Nephron progenitor cell (in vitro differentiated cells): Measurements from ENCODE around the gene CNOT6.
"Not testable (repeated sequence)": the region's sequence is repeated elsewhere in the genome, so short reads cannot be mapped to it uniquely, and the experiment has no call there.

Experiments
- DNase-seq: peaks from one replicate; pipeline ENCODE4 v3.0.0; 2021
- H3K27ac Mint-ChIP-seq: 2 replicates; pipeline ENCODE4 v1.8.0; 2021; ENCODE audit warnings: mild to moderate bottlenecking, moderate library complexity, mixed read lengths
- H3K27me3 Mint-ChIP-seq: 2 replicates; pipeline ENCODE4 v1.8.0; 2021; ENCODE audit warnings: mild to moderate bottlenecking, low read depth, mixed read lengths; ENCODE audit not compliant: poor library complexity
- H3K36me3 Mint-ChIP-seq: 2 replicates; pipeline ENCODE4 v1.8.0; 2021; ENCODE audit warnings: low read depth, mixed read lengths
- H3K4me1 Mint-ChIP-seq: 2 replicates; pipeline ENCODE4 v1.8.0; 2021; ENCODE audit warnings: mixed read lengths
- H3K4me3 Mint-ChIP-seq: 2 replicates; pipeline ENCODE4 v1.8.0; 2021; ENCODE audit warnings: mild to moderate bottlenecking, moderate library complexity, mixed read lengths
- H3K9me3 Mint-ChIP-seq: 2 replicates; pipeline ENCODE4 v1.8.0; 2021; ENCODE audit warnings: mild to moderate bottlenecking, moderate library complexity, mixed read lengths
- TF ChIP-seq, protein P1 (sequence below): fragments of 200-600 bp; sonication (generic); IDR thresholded peaks from 2 replicates; pipeline ENCODE4 v1.5.0; 2021; ENCODE audit warnings: antibody characterized with exemption

Gene CNOT6

DNA sequence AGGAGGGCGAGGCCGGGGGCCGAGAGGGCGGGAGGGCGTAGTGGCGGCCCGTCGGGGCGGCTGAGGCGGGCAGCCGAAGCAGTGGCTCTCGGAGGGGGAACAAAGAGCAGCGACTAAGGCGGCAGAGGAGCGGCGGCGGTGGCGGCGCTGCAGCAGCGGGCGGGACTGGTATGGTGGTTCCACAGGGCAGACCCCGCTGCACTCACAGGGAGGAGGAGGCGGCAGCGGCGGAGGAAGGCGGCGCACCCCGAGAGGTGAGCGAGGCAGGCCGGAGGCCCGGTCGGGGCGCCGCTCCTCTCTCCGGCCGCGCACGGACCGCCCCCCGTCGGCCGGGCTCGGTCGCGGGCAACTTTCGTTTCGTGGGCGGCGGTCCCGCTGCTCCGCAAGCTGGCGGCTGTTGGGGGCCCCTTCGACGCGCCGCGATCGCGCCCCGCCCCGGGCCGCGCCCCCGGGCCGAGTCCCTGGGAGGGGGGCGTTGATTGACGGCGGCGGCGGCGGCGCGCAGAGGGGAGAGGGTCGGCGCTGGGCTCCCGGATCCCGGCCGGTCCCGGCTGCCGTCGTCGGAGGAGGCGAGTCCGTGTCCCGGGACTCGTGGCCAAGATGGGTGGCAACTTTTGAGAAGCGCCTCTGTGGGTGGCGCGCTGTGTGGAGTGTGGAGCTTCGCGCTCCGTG lies 467 bp downstream of the CNOT6 start:
- Mint-ChIP-seq H3K27me3 (no peaks in the 10 kb centered on the region), H3K36me3 (peaks cover 12% of the 10 kb centered on the region), H3K9me3 (peaks cover 7% of the 10 kb centered on the region), H3K27ac (peak overlapping the region; percentile 95), H3K4me1 (peaks cover 57% of the 10 kb centered on the region), H3K4me3 (peak overlapping the region; percentile 89)
- peak; percentile 71 for DNase-seq
- TF ChIP-seq, protein P1, sequence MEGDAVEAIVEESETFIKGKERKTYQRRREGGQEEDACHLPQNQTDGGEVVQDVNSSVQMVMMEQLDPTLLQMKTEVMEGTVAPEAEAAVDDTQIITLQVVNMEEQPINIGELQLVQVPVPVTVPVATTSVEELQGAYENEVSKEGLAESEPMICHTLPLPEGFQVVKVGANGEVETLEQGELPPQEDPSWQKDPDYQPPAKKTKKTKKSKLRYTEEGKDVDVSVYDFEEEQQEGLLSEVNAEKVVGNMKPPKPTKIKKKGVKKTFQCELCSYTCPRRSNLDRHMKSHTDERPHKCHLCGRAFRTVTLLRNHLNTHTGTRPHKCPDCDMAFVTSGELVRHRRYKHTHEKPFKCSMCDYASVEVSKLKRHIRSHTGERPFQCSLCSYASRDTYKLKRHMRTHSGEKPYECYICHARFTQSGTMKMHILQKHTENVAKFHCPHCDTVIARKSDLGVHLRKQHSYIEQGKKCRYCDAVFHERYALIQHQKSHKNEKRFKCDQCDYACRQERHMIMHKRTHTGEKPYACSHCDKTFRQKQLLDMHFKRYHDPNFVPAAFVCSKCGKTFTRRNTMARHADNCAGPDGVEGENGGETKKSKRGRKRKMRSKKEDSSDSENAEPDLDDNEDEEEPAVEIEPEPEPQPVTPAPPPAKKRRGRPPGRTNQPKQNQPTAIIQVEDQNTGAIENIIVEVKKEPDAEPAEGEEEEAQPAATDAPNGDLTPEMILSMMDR, result no peak

DNA sequence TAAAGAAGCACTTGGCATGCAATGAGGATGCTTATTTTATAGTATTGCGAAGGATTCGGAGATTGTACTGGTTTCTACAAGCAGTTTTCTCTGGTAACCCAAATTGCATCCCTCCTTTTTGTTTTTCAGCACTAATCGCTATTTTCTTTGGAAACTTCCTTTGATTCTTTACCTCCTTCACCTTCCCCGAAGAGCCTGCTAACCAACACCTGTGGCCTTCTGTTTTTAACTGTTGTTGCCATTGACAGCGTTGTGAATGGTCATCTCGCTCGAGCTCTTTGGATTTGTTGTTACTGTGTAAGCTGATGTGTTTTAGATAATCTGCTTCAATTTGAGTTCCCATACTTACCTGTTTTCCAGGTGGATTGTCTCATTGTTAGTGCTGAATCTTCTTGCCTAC lies 1.1 kb downstream of the CNOT6 start:
- no peak for DNase-seq
- Mint-ChIP-seq H3K27me3 (no peaks in the 10 kb centered on the region), H3K27ac (peak overlapping the region; percentile 70), H3K4me1 (peaks cover 61% of the 10 kb centered on the region), H3K36me3 (peaks cover 12% of the 10 kb centered on the region), H3K4me3 (peak overlapping the region; percentile 89), H3K9me3 (peaks cover 7% of the 10 kb centered on the region)
- TF ChIP-seq, protein P1, result no peak

DNA sequence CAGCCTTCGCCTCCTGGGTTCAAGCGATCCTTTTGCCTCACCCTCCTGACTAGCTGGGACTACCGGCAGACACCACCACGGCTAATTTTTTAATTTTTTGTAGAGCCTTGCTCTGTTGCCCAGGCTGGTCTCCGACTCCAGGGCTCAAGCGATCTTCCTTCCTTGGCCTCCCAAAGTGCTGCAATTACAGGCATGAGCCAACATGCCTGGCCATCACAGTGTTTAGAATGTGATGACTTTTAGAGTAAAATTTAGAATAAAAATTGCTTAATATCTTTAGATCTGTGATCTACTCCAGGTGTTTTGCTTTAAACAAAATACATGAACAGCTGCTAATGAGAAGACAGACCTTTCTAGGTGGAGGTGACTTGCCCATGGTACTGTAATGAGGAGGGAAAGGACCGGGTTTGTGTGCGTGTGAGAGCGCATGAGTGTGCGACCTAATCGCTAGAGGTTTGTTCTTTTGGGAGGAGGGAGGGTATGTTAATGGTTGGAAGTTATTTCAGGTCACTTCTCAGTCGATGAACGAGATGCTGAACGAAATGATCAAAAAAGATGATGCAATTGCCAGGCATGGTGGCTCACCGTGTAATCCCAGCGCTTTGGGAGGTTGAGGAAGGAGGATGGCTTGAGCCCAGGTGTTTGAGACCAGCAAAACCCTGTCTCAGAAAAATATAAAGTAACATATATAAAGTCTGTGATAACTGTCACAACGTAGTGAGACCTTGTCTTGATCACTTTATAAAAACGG lies 2.0 kb downstream of the CNOT6 start:
- H3K4me3 Mint-ChIP-seq, result peak overlapping the region; percentile 89
- peak overlapping the region; percentile 58 for H3K27ac Mint-ChIP-seq
- no peak for DNase-seq
- peaks cover 7% of the 10 kb centered on the region for H3K9me3 Mint-ChIP-seq
- TF ChIP-seq, protein P1, result no peak
- peaks cover 12% of the 10 kb centered on the region for H3K36me3 Mint-ChIP-seq
- peaks cover 57% of the 10 kb centered on the region for H3K4me1 Mint-ChIP-seq
- H3K27me3 Mint-ChIP-seq, result no peaks in the 10 kb centered on the region

DNA sequence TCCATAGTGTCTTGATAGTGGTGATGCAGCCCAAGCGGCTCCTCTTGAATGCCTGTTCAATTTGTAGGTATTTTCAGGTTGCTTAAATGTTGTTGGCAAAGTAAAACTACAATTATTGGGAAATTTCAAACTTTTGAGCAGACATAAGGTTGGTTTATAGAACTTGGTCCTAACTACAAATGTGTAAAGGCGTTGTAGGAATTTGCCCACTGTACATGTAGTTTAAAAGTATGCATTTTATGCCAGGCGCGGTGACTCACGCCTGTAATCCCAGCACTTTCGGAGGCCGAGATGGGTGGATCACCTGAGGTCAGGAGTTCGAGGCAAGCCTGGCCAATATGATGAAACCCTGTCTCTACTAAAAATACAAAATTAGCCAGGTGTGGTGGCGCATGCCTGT lies 2.6 kb downstream of the CNOT6 start:
- H3K27me3 Mint-ChIP-seq, DNase-seq, H3K4me3 Mint-ChIP-seq, H3K9me3 Mint-ChIP-seq, H3K27ac Mint-ChIP-seq: not testable (repeated sequence)
- peaks cover 50% of the 10 kb centered on the region for H3K4me1 Mint-ChIP-seq
- peaks cover 12% of the 10 kb centered on the region for H3K36me3 Mint-ChIP-seq

DNA sequence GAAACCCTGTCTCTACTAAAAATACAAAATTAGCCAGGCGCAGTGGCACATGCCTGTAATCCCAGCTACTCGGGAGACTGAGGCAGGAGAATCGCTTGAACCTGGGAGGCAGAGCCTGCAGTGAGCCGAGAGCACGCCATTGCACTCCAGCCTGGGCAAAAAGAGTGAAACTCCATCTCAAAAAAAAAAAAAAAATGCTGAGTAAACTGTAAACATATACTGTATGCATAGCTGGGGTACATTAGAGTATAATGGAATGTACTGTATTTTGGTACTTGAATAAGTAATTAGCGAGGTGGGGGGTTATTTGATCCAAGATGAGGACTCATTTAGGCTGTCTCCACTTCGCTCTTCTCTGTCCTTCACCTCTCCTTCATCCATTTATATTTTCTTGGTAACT lies 3.7 kb downstream of the CNOT6 start:
- not testable (repeated sequence) for H3K27me3 Mint-ChIP-seq, H3K9me3 Mint-ChIP-seq, H3K27ac Mint-ChIP-seq, DNase-seq, H3K4me3 Mint-ChIP-seq
- peaks cover 12% of the 10 kb centered on the region for H3K36me3 Mint-ChIP-seq
- H3K4me1 Mint-ChIP-seq, result peaks cover 45% of the 10 kb centered on the region

DNA sequence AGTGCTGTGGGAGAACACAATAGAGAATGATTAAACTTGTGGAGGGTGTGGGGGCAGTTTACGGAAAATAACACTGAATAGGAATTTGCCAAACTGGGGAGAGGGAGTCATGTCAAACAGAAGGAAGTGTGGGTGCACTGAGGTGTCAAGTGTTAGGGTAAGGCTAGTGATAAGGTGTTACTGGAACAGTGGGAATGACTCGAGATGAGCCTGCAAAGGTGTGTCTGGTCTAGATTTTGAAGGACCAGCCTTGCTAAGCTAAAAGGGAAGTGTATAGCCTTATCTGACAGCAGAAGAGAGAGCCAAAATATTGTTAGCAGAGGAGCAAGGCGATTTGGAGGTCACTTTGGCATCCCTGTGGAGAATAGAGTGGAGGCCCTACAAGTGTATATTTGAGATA lies 4.2 kb downstream of the CNOT6 start:
- DNase-seq, result no peak
- Mint-ChIP-seq H3K4me1 (peaks cover 42% of the 10 kb centered on the region), H3K9me3 (peaks cover 5% of the 10 kb centered on the region), H3K27me3 (no peaks in the 10 kb centered on the region), H3K4me3 (no peak overlapping the region), H3K27ac (no peak overlapping the region), H3K36me3 (peaks cover 9% of the 10 kb centered on the region)
- TF ChIP-seq, protein P1, result no peak
